HUES48 (cell line): ENCODE measurements around the gene HK2.

ENCODE experiments used
- H3K27ac ChIP-seq: one replicate; pipeline ENCODE4 v1.7.0; 2013; ENCODE audit warnings: low read depth, low read length, inconsistent platforms
- H3K27me3 ChIP-seq: 2 replicates; pipeline ENCODE4 v1.6.1; 2013; ENCODE audit warnings: mild to moderate bottlenecking, low read length; ENCODE audit not compliant: control insufficient read depth, insufficient read depth
- H3K36me3 ChIP-seq: 2 replicates; pipeline ENCODE4 v1.6.1; 2013; ENCODE audit warnings: low read length; ENCODE audit not compliant: control insufficient read depth, insufficient read depth
- H3K4me1 ChIP-seq: 2 replicates; pipeline ENCODE4 v1.6.1; 2013; ENCODE audit warnings: mild to moderate bottlenecking, low read length; ENCODE audit not compliant: control insufficient read depth, insufficient read depth
- H3K4me3 ChIP-seq: 2 replicates; pipeline ENCODE4 v1.5.1; 2013; ENCODE audit warnings: mild to moderate bottlenecking, low read depth, low read length
- H3K9ac ChIP-seq: 2 replicates; pipeline ENCODE4 v1.6.1; 2013; ENCODE audit warnings: mild to moderate bottlenecking, low read depth, low read length, moderate library complexity
- H3K9me3 ChIP-seq: 2 replicates; pipeline ENCODE4 v1.6.1; 2013; ENCODE audit warnings: low read length; ENCODE audit not compliant: control insufficient read depth, insufficient read depth

The HK2 gene

GRCh38 chr2:74924463-74925265 is 90.7 kb downstream of the HK2 start:
- Histone ChIP-seq H3K27me3 (no peaks in the 10 kb centered on the region), H3K36me3 (no peaks in the 10 kb centered on the region), H3K9me3 (no peaks in the 10 kb centered on the region), H3K9ac (no peak overlapping the region), H3K4me1 (no peaks in the 10 kb centered on the region), H3K27ac (no peak overlapping the region), H3K4me3 (no peak overlapping the region)

- no peaks in the 10 kb centered on the region for H3K4me1 ChIP-seq
- no peak overlapping the region for H3K4me3 ChIP-seq
- H3K27me3 ChIP-seq, result no peaks in the 10 kb centered on the region
- H3K9ac ChIP-seq, result no peak overlapping the region; the same call in 1 of the 2 replicates
- H3K27ac ChIP-seq, result no peak overlapping the region
- H3K36me3 ChIP-seq, result no peaks in the 10 kb centered on the region
- no peaks in the 10 kb centered on the region for H3K9me3 ChIP-seq
These were observed 91.4 kb downstream of the HK2 start for GRCh38 chr2:74925361-74925786.

- Histone ChIP-seq H3K4me3 (no peak overlapping the region), H3K9ac (no peak overlapping the region), H3K9me3 (no peaks in the 10 kb centered on the region), H3K4me1 (no peaks in the 10 kb centered on the region), H3K36me3 (no peaks in the 10 kb centered on the region), H3K27me3 (no peaks in the 10 kb centered on the region), H3K27ac (no peak overlapping the region)
These were observed 93.7 kb downstream of the HK2 start for GRCh38 chr2:74927621-74928020.

GRCh38 chr2:74930811-74931486 is 97.0 kb downstream of the HK2 start:
- Histone ChIP-seq H3K36me3 (no peaks in the 10 kb centered on the region), H3K27me3 (no peaks in the 10 kb centered on the region), H3K9me3 (no peaks in the 10 kb centered on the region), H3K4me3 (no peak overlapping the region), H3K4me1 (no peaks in the 10 kb centered on the region), H3K9ac (no peak overlapping the region), H3K27ac (no peak overlapping the region)

GRCh38 chr2:74931940-74932339 is 98.0 kb downstream of the HK2 start:
- Histone ChIP-seq H3K9me3 (no peaks in the 10 kb centered on the region), H3K9ac (no peak overlapping the region), H3K4me1 (no peaks in the 10 kb centered on the region), H3K4me3 (no peak overlapping the region), H3K27me3 (no peaks in the 10 kb centered on the region), H3K36me3 (no peaks in the 10 kb centered on the region), H3K27ac (no peak overlapping the region)

- H3K27me3 ChIP-seq, result no peaks in the 10 kb centered on the region
- no peak overlapping the region for H3K9ac ChIP-seq
- H3K4me3 ChIP-seq, result no peak overlapping the region
- no peaks in the 10 kb centered on the region for H3K9me3 ChIP-seq
- H3K27ac ChIP-seq, result no peak overlapping the region
- no peaks in the 10 kb centered on the region for H3K4me1 ChIP-seq
- H3K36me3 ChIP-seq, result no peaks in the 10 kb centered on the region
These were observed 102.1 kb downstream of the HK2 start for GRCh38 chr2:74935975-74936391.

- H3K9me3 ChIP-seq, result no peaks in the 10 kb centered on the region
- no peak overlapping the region for H3K9ac ChIP-seq
- no peaks in the 10 kb centered on the region for H3K36me3 ChIP-seq
- H3K27ac ChIP-seq, result no peak overlapping the region
- no peaks in the 10 kb centered on the region for H3K4me1 ChIP-seq
- H3K27me3 ChIP-seq, result no peaks in the 10 kb centered on the region
- no peak overlapping the region for H3K4me3 ChIP-seq
These were observed 103.4 kb downstream of the HK2 start for GRCh38 chr2:74937221-74937880.

- Histone ChIP-seq H3K9ac (no peak overlapping the region), H3K4me1 (no peaks in the 10 kb centered on the region), H3K9me3 (no peaks in the 10 kb centered on the region), H3K27me3 (no peaks in the 10 kb centered on the region), H3K27ac (no peak overlapping the region), H3K36me3 (no peaks in the 10 kb centered on the region), H3K4me3 (no peak overlapping the region)
These were observed 104.3 kb downstream of the HK2 start for GRCh38 chr2:74938264-74938663.

- H3K4me1 ChIP-seq, result no peaks in the 10 kb centered on the region
- no peaks in the 10 kb centered on the region for H3K9me3 ChIP-seq
- no peak overlapping the region for H3K9ac ChIP-seq
- H3K27ac ChIP-seq, result no peak overlapping the region
- no peaks in the 10 kb centered on the region for H3K27me3 ChIP-seq
- H3K4me3 ChIP-seq, result no peak overlapping the region
- no peaks in the 10 kb centered on the region for H3K36me3 ChIP-seq
These were observed 106.2 kb downstream of the HK2 start for GRCh38 chr2:74939919-74940812.

GRCh38 chr2:74941284-74941683 is 107.4 kb downstream of the HK2 start:
- Histone ChIP-seq H3K4me3 (no peak overlapping the region), H3K27me3 (no peaks in the 10 kb centered on the region), H3K27ac (no peak overlapping the region), H3K4me1 (no peaks in the 10 kb centered on the region), H3K9ac (no peak overlapping the region), H3K9me3 (no peaks in the 10 kb centered on the region), H3K36me3 (no peaks in the 10 kb centered on the region)
